Cerebellar nuclear complex (tissue), 1 donor: ENCODE measurements around the gene DYRK1A.

ENCODE experiments used
- DNase-seq, 2 experiments: peaks; one replicate each; lab custom pipeline; 2025; lab: John Stamatoyannopoulos, UW

Gene DYRK1A

DNA sequence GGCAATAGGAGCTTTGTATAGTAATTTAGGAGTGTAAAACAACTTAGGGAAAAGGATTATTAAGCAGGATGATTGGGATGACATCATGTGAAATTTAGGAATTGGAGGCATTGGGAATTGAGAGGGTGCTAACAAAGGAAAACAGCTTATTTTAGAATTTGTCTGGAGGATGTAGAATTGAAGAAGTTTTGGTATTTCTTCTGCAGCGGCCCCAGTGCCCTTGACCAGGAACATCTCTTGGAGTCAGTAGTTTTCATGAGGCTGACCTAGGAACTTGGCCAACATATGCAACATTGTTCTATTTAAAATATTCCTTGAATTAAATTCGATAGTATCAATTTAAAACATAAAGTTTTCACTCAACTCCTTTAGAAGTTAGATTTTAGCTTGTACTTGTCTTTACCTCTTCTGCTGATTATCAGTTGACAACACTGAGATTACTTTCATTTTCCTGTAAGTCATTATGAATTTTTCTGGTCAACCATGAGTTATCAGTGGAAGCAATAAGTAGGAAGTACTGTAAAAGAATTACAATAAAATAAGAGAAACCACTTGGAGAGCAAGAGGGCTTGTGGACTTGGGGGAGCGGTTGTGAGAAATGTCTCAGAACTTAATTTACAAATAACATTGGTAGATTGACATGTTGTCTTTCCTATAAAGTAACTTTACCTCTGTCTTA, 52.8 kb downstream of the DYRK1A start:
- no peak for DNase-seq

DNA sequence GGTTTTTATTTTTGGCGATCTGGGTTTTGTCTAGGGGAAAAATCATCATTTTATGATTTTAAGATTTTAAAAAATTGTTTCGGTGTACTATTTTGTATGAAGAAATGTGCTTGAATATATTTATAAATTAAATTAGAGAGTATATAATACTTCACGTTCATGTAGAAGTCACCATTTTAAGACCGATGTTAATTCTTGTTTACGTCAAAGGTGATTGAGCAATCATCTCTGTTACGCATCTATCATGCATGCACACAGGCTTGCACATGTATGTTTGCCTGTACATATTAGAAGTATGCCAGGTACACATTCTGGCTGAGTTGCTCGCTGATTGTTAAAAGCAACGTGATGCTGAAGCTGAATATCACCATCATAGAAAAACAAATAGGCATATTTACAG, 54.7 kb downstream of the DYRK1A start:
- no peak for DNase-seq

DNA sequence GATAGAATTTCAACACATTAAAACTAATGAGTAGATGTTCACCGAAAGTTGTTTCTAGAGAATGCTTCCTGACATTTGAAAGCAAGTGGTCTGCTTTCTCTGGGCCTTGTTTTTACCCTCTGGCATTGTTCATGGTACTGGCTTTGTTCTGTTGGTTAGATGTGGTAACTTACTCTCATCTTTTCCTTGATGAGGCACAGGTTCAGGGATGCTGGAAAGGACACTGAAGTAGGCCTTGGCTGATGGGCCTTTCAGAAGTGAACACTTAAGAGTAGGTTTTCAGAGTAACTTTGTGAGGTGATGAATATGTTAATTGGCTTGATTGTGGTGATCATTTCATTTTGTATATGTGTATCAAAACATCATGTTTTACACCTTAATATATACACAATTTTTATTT, 55.8 kb downstream of the DYRK1A start:
- no peak for DNase-seq

DNA sequence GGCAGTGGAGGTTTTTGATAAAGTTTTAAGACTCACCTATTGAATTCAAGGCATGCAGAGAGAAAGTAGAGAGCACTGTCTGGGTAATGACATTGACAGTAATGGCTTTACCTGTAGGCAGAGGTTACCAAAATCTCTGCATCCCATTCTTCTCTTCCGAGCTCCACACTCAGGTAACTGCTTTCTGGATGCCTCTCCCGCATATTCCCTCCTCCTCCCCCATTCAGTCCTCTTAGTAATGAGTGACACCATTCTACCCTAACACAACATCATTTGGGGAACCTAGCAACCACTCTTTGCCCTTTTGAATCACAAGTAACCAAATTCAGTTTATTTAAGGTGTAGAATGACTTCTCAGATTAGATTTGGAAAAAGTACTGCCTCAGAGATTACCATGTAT, 56.5 kb downstream of the DYRK1A start:
- DNase-seq, result no peak

DNA sequence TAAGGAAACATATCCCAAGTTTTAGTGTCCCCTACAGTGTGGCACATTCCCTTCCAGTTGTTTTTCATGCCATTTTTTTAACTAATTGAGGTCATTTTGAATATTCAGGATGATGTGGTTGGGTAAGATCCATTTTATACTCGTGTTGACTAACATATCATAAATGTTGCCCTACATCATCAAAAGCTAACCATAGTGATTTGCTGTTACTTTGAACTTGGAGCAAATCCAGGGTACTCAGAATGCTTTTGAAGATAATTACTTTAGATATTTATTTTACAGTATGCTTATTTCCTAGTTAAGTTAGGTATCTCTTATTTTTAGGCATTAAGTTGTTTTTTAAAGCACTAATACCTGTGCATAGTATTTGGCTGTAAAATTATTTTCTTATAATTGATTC, 57.8 kb downstream of the DYRK1A start:
- DNase-seq, result no peak

DNA sequence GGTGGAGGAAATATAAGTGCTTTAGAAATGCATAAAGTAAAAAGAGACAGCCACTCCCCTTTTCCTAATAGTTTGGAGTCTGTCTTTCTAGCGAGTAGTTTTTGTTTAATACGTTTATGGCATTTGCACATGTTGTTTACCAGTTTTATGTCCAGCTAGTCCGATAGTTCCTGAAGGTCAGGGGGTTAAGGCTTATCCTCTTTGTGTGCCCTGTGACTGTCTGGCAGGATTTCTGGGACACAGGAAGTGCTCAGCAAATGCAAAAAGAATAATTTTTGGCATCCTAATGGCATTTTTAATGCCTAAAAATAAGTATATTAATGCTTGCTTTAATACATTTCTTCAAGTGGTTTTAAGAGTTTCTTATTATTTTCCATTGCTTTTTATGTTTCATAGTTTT, 58.4 kb downstream of the DYRK1A start:
- DNase-seq, result no peak

DNA sequence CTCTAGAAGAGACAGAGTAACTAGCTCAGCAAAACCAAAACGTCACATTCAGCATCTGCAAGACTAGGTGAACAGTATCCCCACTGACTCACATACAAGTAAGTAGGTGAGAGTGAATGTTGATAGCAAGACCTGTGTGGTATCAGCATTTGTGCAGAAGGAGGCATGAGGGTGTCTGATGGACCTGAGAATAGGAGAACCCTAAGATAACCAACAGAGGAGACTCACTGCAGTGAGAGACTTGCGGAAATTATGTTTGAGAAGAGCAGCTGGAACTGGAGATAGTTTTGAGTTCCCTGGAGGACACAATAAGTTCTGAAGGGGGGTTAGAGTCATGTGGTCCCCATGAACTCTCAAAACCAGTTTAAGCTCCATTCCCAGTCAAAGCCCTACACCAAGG, 59.1 kb downstream of the DYRK1A start:
- DNase-seq, result no peak

DNA sequence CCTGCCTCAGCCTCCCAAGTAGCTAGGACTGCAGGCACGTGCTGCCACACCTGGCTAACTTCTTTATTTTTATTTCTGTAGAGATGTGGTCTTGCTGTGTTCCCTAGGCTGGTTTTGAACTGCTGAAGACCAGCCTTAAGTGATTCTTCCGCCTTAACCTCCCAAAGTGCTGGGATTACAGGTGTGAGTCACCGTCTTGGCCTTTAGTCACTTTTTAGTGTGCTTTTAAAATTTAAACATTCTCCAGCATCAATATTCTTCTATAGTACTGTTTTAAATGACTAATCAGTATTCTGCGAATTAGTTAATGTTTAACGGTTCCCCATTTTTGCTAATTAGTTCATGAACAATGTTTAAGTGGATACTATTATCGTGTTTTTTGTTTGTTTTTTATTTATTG, 60.6 kb downstream of the DYRK1A start:
- DNase-seq, result no peak

DNA sequence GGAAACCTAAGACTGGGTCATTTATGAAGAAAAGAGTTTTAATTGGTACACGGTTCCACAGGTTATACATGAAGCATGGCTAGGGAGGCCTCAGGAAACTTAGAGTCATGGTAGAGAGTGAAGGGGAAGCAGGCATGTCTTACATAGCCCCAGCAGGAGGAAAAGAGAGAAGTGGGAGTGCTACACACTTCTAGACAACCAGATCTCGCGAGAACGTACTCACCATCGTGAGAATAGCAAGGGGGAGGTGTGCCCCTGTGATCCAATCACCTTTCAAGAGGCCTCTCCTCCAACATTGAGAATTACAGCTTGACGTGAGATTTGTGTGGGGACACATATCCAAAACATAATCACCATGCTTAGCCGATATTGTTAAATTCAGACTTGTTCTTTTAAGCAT, 62.8 kb downstream of the DYRK1A start:
- no peak for DNase-seq

DNA sequence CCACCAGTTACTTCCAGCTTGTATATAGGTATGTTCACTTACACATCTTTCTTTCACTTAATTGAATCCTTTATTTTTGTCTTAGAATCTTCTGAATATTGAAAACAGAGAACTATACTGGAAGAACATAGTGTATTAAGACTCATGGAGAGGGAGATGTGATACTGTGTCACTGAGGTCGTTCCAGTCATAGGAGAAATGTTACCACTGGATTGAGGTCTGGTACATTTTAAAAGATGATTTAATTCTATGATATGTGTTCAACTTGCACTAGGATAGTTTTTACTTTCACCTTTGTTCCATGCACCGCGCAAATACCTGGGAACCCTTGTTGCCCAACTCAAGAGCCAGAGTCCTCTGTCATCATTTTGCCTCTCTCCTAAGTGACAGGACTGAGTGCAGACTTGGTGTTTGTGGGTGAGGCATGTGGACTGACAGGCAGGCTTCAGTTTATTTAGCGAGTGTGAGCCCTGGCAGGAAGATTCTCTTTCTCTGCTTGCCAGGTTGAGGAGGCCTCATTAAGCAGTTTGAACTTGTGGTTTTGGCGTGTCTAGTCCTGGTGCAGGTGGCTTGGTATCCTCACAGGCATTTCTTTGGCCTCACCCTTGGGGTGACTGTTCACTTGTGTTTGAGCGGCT, 63.7 kb downstream of the DYRK1A start:
- DNase-seq, result no peak

DNA sequence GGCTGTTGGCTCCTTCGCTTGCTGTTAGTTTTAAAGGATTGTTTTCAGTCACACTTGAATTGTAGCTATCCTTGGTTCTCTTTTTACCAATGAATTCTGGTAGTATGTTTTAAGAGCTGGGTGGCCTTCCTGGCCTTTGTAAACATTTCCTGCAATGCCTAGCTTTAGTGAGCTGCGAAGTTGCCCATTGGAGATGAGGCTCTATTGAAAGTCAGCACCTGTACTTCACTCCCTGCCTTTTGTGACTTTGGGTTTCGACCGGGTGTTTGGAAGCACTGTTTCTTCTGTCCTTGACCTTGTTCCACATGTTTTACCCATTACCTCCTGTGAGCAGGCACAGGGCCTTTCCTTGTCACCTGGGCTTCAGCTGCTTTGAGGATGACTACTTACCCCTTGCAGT, 64.7 kb downstream of the DYRK1A start:
- DNase-seq, result no peak

DNA sequence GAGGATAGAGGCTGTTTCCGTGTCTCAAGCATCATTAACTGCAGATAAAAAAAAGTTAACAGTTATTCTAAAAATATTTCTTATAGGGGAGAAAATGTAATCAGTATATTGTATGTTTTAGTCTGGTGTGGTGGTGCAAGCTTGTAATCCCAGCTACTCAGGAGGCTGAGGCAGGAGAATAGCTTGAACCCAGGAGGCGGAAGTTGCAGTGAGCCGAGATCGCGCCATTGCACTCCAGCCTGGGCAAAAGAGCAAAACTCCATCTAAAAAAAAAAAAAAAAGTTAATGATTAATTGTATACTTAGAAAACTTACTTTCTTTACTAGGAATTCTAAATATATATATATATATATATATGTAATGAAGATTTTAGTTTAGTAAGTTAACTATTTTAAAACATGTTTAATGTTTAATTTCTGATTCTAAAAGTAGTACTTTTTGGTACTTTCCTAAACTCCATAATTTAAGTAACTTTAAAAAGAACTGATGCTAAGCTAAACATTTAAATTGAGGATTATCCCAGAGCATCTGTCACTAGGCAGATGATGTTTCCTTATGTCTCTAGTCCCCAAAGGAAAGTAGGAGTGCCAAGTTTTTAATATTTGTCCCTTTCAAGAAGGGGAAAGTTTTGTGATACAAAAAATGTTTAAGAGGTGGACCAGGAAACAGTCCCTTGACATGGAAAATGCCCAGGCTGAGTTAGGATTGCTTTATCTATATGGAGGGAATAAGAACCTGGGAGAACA, 66.3 kb downstream of the DYRK1A start:
- no peak for DNase-seq

DNA sequence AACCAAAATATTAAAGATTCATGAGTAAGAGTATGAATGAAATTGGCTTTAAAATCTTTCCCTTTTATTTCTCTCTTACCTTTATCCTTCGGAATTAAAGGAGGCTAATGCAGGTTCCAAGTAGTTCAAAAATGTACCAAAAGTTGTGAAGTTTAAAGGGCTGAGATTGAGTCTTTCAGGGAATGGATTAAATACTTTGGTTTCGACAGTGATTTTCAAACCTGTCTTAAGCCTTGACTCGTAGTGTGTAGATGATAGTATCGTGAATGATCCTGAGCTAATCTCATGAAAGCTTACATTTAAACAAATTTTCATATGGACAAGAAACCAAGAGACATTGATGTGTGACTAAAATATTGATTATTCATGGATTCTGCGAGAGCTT, 66.9 kb downstream of the DYRK1A start:
- no peak for DNase-seq

DNA sequence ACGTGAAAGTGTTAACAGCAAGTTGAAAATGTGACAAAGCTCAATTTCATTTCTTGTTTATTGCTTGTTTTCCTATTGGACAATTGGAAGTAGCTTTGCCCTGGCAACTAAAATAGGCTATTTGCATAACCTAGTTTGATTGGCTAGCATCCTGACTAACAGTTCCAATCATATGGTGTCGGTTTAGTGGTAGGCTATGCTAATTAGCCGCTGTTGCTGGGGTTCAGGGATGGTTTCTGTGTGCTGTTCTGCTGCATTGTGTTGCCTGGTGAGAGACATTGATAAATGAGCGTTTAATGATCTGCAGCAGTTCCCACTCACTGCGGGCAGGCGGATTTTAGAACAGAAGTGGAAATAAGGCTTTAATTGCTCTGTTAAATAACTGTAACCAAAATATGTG, 68.5 kb downstream of the DYRK1A start:
- DNase-seq, result peak; percentile 91 to 93

DNA sequence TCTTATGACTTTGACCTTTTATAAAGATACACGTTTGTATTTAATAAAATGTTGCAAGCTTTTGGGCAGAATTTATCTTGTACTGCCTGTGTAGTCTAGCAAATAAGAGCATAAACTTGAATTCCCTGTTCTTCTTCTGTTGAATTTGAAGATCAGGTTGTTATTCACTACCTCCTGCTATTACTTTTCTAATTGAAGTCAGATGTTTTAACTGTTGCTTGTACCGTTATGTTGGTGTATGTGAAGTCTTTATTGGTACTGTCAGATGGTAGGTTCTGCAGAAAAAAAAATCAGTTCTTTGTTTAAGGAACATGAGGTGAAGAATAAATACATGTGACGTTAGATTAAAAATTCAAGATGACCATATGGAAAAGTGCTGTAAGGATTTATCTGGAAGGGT, 69.1 kb downstream of the DYRK1A start:
- no peak for DNase-seq

DNA sequence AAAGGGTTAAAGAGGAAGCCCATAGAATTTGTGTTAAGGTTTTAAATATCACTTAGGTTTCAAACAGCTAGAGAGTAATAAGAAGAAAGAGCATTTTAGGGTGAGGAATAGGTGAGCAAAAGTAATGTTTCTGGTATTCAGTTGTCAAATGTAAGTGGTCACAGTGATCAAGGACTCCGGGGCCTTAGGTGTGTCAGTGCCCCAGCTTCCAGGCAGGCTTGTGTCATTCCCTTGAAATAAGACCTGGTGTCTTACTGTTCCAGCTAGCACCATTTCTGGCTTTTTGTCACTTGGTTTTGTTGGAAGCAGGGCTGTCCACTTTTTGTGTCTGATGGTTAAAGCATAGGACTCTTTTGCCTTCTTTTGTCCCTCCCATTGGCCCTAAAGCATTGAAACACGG, 69.6 kb downstream of the DYRK1A start:
- DNase-seq, result no peak

DNA sequence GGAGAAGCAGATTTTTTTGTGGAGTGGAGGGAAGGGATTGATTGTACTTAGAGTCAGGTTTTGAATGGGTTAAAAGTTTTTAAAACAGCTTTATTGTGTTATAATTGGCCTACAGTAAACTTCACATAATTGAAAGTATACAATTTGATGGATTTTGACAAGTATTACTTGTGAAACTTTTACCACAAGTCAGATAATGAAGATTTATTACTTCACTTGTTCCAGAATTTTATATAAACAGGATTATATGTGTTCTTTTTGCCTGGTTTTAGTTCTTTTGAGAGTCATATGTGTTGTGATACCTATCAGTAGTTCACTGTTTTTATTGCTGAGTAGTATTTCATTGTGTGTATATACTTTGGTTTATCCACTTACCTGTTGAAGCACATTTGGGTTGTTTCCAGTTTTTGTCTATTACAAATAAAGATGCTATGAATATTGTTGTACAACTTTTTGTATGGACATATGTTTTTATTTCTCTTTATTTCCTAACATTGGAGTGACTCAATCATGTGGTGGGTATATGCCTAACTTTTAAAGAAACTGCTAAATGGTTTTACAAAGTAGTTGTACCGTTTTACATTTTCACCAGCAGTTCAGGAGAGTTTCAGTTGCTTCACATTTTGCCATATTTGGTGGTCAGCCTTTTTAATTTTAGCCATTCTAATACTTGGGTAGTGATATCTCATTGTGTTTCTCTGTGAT, 71.0 kb downstream of the DYRK1A start:
- DNase-seq, result no peak

DNA sequence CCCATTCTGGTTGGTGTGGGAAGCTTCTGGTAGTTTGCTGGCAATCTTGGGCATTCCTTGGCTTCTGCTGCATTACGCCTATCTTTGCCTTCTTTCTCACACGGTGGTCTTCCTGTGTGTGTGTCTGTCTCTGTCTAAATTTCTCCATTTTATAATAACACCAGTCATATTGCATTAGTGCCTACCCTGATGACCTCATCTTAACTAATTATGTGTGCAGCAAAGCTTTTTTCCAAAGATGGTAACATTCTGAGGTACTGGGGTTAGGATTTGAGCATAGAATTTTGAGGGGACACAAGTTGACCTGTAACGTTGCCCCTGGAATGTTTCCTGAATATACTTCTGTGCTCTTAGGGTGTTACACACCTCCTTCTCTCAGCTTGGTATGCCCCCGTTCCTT, 77.1 kb downstream of the DYRK1A start:
- no peak for DNase-seq

DNA sequence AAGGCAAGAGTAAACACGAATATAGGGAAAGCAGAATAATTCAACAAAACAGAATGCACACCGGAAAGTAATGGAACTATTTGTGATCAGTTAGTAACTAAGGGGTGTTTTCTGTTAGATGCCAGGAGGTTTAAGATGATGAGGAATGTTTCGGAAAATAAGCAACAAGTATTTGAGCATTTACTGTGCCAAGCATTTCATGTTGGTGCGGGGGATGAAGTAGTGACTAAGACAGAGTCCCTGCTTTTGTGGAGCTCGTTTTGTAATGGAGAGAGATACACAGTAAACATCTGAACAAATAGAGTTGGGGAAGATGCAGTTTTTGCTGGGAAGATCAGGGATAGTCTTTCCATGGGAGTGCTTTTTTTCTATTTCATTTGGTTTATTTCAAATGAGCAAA, 78.7 kb downstream of the DYRK1A start:
- DNase-seq, result no peak

DNA sequence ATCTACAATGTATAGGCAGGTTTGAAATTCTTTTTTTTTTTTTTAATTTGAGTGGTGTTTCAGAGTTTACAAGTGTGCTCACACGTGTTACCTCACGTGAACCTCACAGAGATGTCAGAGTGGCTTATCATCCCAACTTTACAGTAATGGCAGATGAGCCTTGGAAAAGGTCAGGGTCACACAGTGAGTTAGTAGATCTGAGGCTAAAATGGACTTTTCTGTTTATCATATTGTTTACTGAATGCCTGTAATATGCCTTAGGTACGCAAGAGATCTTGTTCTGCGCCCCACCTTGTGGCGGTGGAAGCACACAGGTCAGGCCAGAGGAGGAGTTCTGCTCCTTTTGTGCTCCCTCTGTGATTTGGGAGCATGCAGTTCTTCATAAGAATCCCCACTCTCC, 80.0 kb downstream of the DYRK1A start:
- no peak for DNase-seq

DNA sequence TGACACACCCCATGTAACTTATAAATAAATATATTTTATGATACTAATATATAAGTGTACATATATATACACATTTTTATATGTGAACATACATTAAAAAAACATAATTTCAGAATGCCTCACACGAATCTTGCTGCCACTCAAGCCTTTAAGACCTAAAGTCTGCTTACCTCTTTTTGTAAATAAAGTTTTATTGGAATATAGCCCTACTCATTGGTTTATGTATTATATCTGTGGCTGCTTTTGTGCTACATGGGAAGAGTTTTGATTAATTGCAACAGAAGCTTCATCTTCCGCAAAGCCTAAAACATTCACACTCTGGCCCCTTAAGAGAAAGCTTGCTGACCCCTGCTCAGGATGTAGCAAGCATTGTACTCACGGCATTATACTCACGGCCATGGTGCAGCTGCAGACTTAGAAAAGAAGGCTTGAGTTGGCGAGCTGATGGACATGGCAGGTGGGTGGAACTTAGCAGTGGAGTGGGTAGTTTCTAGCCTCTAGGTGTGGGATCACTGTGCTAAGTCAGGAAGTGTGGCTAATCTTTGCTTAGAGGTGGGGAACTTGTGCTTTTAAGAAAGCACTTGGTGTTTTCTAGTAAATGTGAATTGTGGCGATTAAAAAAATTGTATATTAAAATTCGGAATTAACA, 80.8 kb downstream of the DYRK1A start:
- no peak for DNase-seq

DNA sequence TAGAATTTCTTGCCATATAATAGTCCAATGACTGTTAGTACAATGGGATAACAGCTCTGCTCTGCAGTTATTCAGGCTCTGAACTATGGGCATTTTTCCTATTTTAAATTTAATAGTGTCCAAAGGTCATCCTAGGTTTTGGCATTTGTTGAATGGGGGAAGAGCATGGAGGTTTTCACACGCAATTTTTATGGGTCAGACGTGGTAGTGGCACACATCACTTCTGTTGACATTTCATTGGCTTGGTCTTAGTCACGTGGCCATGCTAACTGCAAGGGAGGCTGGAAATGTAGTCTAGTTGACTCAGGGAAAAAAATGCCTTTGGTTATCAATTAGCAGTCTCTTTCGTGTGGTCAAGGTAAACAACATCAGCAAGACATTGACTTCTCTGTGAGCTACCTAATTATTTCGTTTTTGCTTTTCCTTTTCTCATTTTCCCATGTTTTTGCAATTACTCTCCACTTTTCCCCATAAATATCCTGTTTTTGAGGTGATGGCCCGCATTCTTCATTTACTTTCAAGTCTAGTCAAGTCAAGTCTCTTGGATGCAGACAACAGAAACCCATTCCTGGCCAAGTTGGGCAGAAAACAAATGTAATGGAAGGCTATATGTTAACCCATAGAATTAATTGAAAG, 82.8 kb downstream of the DYRK1A start:
- DNase-seq, result no peak
